ENCODE measurements around the gene KCNE4.

The KCNE4 gene

DNA sequence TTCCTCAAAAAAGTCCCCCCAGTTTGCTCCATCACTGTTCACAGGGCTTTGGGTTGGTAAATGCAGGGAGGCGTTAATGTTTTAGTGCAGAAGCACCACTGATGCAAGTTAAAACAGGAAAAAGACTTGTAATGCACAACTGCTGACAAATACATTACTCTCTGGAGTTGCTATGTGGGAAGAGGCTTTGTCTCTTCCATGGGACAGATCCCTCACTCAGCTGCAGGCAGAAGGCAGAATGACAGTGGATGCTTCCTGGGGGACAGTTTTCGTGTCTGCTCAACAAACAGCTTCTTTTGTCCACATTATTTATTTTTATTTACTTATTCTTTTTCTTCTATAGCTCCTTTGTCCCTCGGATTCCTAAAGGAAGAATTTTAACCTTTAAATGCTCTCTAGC is 22.7 kb upstream of the KCNE4 start:
- H3K4me3 ChIP-seq (ENCODE audit: low read depth, low read length) = no peak overlapping the region
- no peak for TF ChIP-seq CTCF (IDR thresholded peaks at IDR 0.05; ENCODE audit: borderline replicate concordance, insufficient read depth, low read depth, low read length)

DNA sequence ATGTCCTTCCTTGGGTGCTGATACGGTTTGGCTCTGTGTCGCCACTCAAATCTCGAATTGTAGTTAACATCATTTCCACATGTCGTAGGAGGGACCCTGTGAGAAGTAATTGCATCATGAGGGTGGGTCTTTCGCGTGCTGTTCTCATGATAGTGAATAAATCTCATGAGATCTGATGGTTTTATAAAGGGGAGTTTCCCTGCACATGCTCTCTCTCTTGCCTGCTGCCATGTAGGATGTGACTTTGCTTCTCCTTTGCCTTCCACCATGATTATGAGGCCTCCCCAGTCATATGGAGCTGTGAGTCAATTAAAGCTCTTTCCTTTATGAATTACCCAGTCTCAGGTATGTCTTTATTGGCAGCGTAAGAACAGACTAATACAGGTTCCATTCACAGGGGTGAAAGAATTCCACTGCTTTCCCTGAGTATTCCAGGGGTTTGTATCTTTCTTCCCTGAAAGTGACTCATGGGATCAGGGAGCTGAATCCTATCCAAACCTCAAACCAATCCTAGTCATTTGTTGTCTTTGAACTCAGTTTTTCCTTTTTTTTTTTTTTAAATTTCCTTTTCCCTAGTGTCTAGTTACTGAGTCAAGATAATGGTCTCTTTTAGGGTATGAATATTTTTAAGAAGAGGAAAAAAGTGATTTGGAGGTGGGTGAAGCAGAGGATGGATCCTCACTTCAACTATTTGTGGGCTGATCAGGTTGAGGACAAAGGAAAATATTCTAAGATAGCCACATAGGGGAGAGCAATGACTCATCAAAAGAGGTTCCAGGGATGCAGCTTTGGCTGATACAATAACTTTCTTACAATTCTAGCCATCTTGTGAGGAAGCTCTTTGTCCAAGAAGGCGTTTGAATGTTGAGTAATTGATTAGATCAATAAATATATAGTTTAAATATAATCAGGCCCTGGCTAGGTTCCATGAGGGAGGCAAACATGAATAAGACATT is 19.5 kb upstream of the KCNE4 start:
- TF ChIP-seq CTCF (IDR thresholded peaks at IDR 0.05; ENCODE audit: borderline replicate concordance, insufficient read depth, low read depth, low read length) = no peak
- H3K4me3 ChIP-seq (ENCODE audit: low read depth, low read length) = no peak overlapping the region

DNA sequence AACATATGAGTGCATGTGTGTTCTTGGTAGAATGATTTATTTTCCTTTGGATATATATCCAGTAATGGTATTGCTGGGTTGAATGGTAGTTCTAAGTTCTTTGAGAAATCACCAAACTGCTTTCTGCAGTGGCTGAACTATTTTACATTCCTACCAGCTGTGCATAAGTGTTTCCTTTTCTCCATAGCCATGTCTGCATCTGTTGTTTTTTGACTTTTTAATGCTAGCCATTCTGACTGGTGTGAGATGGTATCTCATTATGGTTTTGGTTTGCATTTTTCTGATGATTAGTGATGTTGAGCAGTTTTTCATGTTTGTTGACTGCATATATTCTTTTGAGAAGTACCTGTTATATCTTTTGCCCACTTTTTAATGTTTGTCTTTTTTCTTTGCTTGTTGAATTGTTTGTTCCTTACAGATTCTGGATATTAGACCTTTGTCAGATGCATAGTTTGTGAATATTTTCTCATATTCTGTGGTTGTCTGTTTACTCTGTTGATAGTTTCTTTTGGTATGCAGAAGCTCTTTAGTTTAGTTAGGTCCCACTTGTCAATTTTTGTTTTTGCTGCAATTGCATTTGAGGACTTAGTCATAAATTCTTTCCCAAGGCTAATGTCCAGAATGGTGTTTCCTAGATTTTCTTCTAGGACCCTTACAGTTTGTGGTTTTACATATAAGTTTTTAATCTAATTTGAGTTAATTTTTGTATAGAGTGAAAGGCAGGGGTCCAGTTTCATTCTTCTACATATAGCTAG is 17.6 kb upstream of the KCNE4 start:
- no peak for TF ChIP-seq CTCF (IDR thresholded peaks at IDR 0.05; ENCODE audit: borderline replicate concordance, insufficient read depth, low read depth, low read length)
- H3K4me3 ChIP-seq (ENCODE audit: low read depth, low read length) = no peak overlapping the region

DNA sequence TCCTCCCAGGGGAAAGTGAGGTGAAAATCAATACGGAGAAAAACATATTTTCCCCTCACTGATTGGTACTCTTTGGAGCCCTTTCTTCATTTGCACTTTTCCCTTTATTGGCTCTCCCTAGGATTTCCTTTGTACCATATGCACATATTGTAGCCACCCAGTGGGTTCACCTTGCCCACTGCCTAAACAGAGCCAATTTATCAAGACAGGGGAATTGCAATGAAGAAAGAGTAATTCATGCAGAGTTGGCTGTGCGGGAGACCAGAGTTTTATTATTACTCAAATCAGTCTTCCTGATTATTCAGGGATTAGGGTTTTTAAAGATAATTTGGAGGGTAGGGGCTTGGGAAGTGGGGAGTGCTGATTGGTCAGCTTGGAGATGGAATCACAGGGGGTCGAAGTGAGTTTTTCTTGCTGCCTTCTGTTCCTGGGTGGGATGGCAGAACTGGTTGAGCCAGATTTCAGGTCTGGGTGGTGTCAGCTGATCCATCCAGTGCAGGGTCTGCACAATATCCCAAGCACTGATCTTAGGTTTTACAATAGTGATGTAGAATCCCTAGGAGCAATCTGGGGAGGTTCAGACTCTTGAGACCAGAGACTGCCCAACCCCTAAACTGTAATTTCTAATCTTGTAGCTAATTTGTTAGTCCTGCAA is 15.1 kb upstream of the KCNE4 start:
- no peak for TF ChIP-seq CTCF (IDR thresholded peaks at IDR 0.05; ENCODE audit: borderline replicate concordance, insufficient read depth, low read depth, low read length)
- H3K4me3 ChIP-seq (ENCODE audit: low read depth, low read length) = no peak overlapping the region

DNA sequence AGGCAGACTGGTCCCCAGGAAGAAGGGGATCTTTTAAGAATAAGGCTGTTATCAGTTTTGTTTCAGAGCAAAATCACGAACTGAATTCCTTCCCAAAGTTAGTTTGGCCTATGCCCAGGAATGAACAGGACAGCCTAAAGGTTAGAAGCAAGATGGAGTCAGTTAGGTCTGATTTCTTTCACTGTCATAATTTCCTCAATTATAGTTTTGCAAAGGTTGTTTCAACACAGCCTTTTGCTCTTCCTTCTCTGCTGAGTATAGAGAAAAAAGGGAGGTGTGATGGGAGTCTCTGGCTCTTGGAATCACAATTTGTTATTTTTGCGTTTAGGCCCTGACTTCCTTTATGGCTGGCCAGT is 14.6 kb upstream of the KCNE4 start:
- H3K4me3 ChIP-seq (ENCODE audit: low read depth, low read length) = no peak overlapping the region
- no peak for TF ChIP-seq CTCF (IDR thresholded peaks at IDR 0.05; ENCODE audit: borderline replicate concordance, insufficient read depth, low read depth, low read length)

- H3K4me3 ChIP-seq (ENCODE audit: low read depth, low read length) = no peak overlapping the region
- no peak for TF ChIP-seq CTCF (IDR thresholded peaks at IDR 0.05; ENCODE audit: borderline replicate concordance, insufficient read depth, low read depth, low read length)
These were observed 12.4 kb upstream of the KCNE4 start for GRCh38 chr2:223039618-223040017.

Measured in GM12875 (cell line).